GM23338 (cell line): ENCODE data around the gene WFDC13. TPM values are rescaled to one million over a fixed set of nuclear protein-coding genes. Genes with fewer than 3 reads are reported as not detected.

ENCODE experiments used
- ATAC-seq: fragments of 200-7000 bp; cut with Tn5 transposase; 3 replicates; pipeline ENCODE4 v1.9.1; 2020
- DNase-seq: peaks from one replicate; pipeline ENCODE4 v3.0.0-alpha.2; 2015; ENCODE audit warnings: low spot score
- H2AFZ ChIP-seq: fragments of 200-600 bp; sonication (generic); 2 replicates; pipeline ENCODE4 v1.8.0; 2016; ENCODE audit warnings: antibody characterized with exemption, mild to moderate bottlenecking, moderate library complexity
- H3F3A ChIP-seq: fragments of 200-600 bp; sonication (generic); replicated peaks from 2 replicates; pipeline ENCODE4 v1.8.0; 2017; ENCODE audit warnings: antibody characterized with exemption, mixed run types, low read depth
- H3K27ac ChIP-seq: fragments of 200-600 bp; sonication (generic); 2 replicates; pipeline ENCODE4 v1.6.1; 2016; ENCODE audit warnings: low read depth
- H3K27me3 ChIP-seq: fragments of 200-600 bp; sonication (generic); 2 replicates; pipeline ENCODE4 v1.8.0; 2016; ENCODE audit warnings: mild to moderate bottlenecking, mixed run types, moderate library complexity; ENCODE audit not compliant: insufficient read depth
- H3K36me3 ChIP-seq: fragments of 200-600 bp; sonication (generic); 2 replicates; pipeline ENCODE4 v1.8.0; 2016; ENCODE audit warnings: mild to moderate bottlenecking; ENCODE audit not compliant: insufficient read depth
- H3K4me1 ChIP-seq: fragments of 200-600 bp; sonication (generic); 2 replicates; pipeline ENCODE4 v1.8.0; 2016; ENCODE audit warnings: mild to moderate bottlenecking, moderate library complexity; ENCODE audit not compliant: insufficient read depth
- H3K4me2 ChIP-seq: fragments of 200-600 bp; sonication (generic); 2 replicates; pipeline ENCODE4 v1.7.1; 2017; ENCODE audit warnings: mixed run types
- H3K4me3 ChIP-seq: fragments of 200-600 bp; sonication (generic); 2 replicates; pipeline ENCODE4 v1.6.1; 2016; ENCODE audit warnings: mixed run types
- H3K79me2 ChIP-seq: fragments of 200-600 bp; sonication (generic); replicated peaks from 2 replicates; pipeline ENCODE4 v1.8.0; 2017; ENCODE audit warnings: mild to moderate bottlenecking; ENCODE audit not compliant: insufficient read depth
- H3K9me2 ChIP-seq: fragments of 200-600 bp; sonication (generic); 2 replicates; pipeline ENCODE4 v1.8.0; 2017; ENCODE audit not compliant: insufficient read depth
- H4K20me1 ChIP-seq: fragments of 200-600 bp; sonication (generic); replicated peaks from 2 replicates; pipeline ENCODE4 v1.8.0; 2017; ENCODE audit warnings: mild to moderate bottlenecking; ENCODE audit not compliant: insufficient read depth
- H3K27ac Mint-ChIP-seq: 2 replicates; pipeline ENCODE4 v1.8.0; 2020; ENCODE audit warnings: inconsistent platforms, mild to moderate bottlenecking, moderate library complexity, mixed read lengths
- H3K27me3 Mint-ChIP-seq: 3 replicates; pipeline ENCODE4 v1.8.0; 2022; ENCODE audit warnings: low read depth, mild to moderate bottlenecking, moderate library complexity, mixed read lengths, inconsistent platforms; ENCODE audit not compliant: insufficient read depth, poor library complexity
- H3K36me3 Mint-ChIP-seq: 3 replicates; pipeline ENCODE4 v1.8.0; 2021; ENCODE audit warnings: low read depth, mild to moderate bottlenecking, inconsistent platforms, moderate library complexity, mixed read lengths
- H3K4me1 Mint-ChIP-seq: 3 replicates; pipeline ENCODE4 v1.8.0; 2020; ENCODE audit warnings: mild to moderate bottlenecking, inconsistent platforms, mixed read lengths
- H3K4me3 Mint-ChIP-seq: 3 replicates; pipeline ENCODE4 v1.8.0; 2021; ENCODE audit warnings: moderate library complexity, mild to moderate bottlenecking, inconsistent platforms, mixed read lengths
- H3K9me3 Mint-ChIP-seq: 3 replicates; pipeline ENCODE4 v1.8.0; 2020; ENCODE audit warnings: moderate library complexity, mild to moderate bottlenecking, inconsistent platforms, mixed read lengths
- CREB1 ChIP-seq: fragments of 250-450 bp; sonication (Bioruptor Pico); IDR thresholded peaks from 2 replicates; pipeline ENCODE4 v1.5.0; 2020; ENCODE audit warnings: low read depth, mild to moderate bottlenecking, moderate library complexity
- EZH2 ChIP-seq: fragments of 200-600 bp; sonication (generic); IDR thresholded peaks from one replicate; pipeline ENCODE4 v1.8.0; 2017; ENCODE audit warnings: antibody characterized with exemption, mild to moderate bottlenecking, low read depth; ENCODE audit not compliant: unreplicated experiment
- EZH2phosphoT487 ChIP-seq: fragments of 200-600 bp; sonication (generic); IDR thresholded peaks from one replicate; pipeline ENCODE4 v1.8.1; 2018; ENCODE audit warnings: antibody characterized with exemption; ENCODE audit not compliant: unreplicated experiment
- JUNB ChIP-seq: IDR thresholded peaks from one replicate; pipeline ENCODE4 v1.6.1; 2016; ENCODE audit warnings: antibody characterized with exemption; ENCODE audit not compliant: unreplicated experiment
- NANOG ChIP-seq: IDR thresholded peaks from 2 replicates; pipeline ENCODE4 v1.6.1; 2016; ENCODE audit warnings: antibody characterized with exemption, borderline replicate concordance
- POLR2AphosphoS5 ChIP-seq: IDR thresholded peaks from 2 replicates; pipeline ENCODE4 v1.6.1; 2016; ENCODE audit warnings: antibody characterized with exemption, low read depth
- STAT1 ChIP-seq: IDR thresholded peaks from one replicate; pipeline ENCODE4 v1.6.1; 2016; ENCODE audit warnings: antibody characterized with exemption; ENCODE audit not compliant: unreplicated experiment
- ZNF114 ChIP-seq: fragments of 250-450 bp; sonication (Bioruptor Pico); IDR thresholded peaks from 2 replicates; pipeline ENCODE4 v1.5.0; 2020; ENCODE audit warnings: mild to moderate bottlenecking, moderate library complexity
- ZNF331 ChIP-seq: fragments of 250-450 bp; sonication (Bioruptor Pico); IDR thresholded peaks from 2 replicates; pipeline ENCODE4 v1.5.0; 2020; ENCODE audit warnings: low read depth, mild to moderate bottlenecking, moderate library complexity
- polyA plus RNA-seq: library from polyadenylated mRNA; unstranded; fragments of >200 nt; fragmentation: Nextera tagmentation; extraction: Ambion mirVana; gene quantifications from 2 replicates; pipeline ENCODE4 v1.2.1, GENCODE V29; 2016
- total RNA-seq: library from RNA; depleted of rRNA; stranded (reverse); fragments of >200 nt; shearing (Covaris generic); gene quantifications from 2 replicates; pipeline ENCODE4 v1.2.3, GENCODE V29; 2014
- TF ChIP-seq, protein P1 (sequence below): IDR thresholded peaks from one replicate; pipeline ENCODE4 v1.6.1; 2018; ENCODE audit warnings: antibody characterized with exemption; ENCODE audit not compliant: unreplicated experiment
- TF ChIP-seq, protein P2 (sequence below): IDR thresholded peaks from 2 replicates; pipeline ENCODE4 v1.6.1; 2016; ENCODE audit warnings: antibody characterized with exemption
- TF ChIP-seq, protein P3 (sequence below), 2 experiments: fragments of 200-600 bp in 1 of 2; sonication (generic) in 1 of 2; conservative IDR thresholded peaks; 2 replicates each; pipeline versions ENCODE4 v1.5.1 to v1.6.1; 2016 to 2017; ENCODE audit warnings: antibody characterized with exemption in 2 of 2, low read depth in 2 of 2, mild to moderate bottlenecking in 2 of 2, moderate library complexity in 1 of 2
- TF ChIP-seq, protein P4 (sequence below): fragments of 250-450 bp; sonication (Bioruptor Pico); IDR thresholded peaks from 2 replicates; pipeline ENCODE4 v1.5.0; 2020; ENCODE audit warnings: mild to moderate bottlenecking, moderate library complexity

The WFDC13 gene
- total and polyA plus RNA-seq, 2 experiments from 2014 or later: not detected

DNA sequence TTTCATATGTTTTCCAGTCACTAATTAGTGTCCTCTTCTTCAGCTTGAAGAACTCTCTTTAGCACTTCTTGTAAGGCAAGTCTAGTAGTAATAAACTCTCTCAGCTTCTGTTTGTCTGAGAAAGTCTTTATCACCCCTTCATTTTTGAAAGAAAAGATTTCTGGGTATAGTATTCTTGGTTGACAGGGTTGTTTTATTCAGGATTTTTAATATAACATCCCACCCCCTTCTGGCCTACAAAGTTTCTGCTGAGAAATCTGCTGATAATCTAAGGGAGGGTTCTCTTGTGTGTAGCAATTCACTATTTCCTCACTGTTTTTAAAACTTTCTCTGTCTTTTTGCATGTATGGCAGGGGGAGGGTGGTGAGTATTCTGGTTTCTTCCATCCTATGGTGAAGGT is 22.2 kb upstream of the WFDC13 start:
- Histone ChIP-seq H3K27me3 (no peaks in the 10 kb centered on the region), H3K27ac (no peak overlapping the region), H3K4me2 (no peak overlapping the region), H3K4me3 (no peak overlapping the region), H4K20me1 (no peaks in the 10 kb centered on the region), H3F3A (no peaks in the 10 kb centered on the region), H2AFZ (no peak overlapping the region), H3K79me2 (no peaks in the 10 kb centered on the region), H3K36me3 (peaks cover 21% of the 10 kb centered on the region), H3K4me1 (no peaks in the 10 kb centered on the region), H3K9me2 (peaks cover 8% of the 10 kb centered on the region)
- ATAC-seq (no peak), DNase-seq (no peak)
- H3K27me3 Mint-ChIP-seq: peaks cover 13% of the 10 kb centered on the region
- H3K4me1 Mint-ChIP-seq: no peaks in the 10 kb centered on the region
- H3K27ac Mint-ChIP-seq: no peak overlapping the region
- H3K9me3 Mint-ChIP-seq: peaks cover 21% of the 10 kb centered on the region
- H3K36me3 Mint-ChIP-seq: peaks cover 16% of the 10 kb centered on the region; the same call in 2 of the 3 replicates
- no peak overlapping the region for H3K4me3 Mint-ChIP-seq
- TF ChIP-seq, protein P1, sequence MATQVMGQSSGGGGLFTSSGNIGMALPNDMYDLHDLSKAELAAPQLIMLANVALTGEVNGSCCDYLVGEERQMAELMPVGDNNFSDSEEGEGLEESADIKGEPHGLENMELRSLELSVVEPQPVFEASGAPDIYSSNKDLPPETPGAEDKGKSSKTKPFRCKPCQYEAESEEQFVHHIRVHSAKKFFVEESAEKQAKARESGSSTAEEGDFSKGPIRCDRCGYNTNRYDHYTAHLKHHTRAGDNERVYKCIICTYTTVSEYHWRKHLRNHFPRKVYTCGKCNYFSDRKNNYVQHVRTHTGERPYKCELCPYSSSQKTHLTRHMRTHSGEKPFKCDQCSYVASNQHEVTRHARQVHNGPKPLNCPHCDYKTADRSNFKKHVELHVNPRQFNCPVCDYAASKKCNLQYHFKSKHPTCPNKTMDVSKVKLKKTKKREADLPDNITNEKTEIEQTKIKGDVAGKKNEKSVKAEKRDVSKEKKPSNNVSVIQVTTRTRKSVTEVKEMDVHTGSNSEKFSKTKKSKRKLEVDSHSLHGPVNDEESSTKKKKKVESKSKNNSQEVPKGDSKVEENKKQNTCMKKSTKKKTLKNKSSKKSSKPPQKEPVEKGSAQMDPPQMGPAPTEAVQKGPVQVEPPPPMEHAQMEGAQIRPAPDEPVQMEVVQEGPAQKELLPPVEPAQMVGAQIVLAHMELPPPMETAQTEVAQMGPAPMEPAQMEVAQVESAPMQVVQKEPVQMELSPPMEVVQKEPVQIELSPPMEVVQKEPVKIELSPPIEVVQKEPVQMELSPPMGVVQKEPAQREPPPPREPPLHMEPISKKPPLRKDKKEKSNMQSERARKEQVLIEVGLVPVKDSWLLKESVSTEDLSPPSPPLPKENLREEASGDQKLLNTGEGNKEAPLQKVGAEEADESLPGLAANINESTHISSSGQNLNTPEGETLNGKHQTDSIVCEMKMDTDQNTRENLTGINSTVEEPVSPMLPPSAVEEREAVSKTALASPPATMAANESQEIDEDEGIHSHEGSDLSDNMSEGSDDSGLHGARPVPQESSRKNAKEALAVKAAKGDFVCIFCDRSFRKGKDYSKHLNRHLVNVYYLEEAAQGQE: no peak
- no peak for TF ChIP-seq ZNF331
- TF ChIP-seq, protein P2, sequence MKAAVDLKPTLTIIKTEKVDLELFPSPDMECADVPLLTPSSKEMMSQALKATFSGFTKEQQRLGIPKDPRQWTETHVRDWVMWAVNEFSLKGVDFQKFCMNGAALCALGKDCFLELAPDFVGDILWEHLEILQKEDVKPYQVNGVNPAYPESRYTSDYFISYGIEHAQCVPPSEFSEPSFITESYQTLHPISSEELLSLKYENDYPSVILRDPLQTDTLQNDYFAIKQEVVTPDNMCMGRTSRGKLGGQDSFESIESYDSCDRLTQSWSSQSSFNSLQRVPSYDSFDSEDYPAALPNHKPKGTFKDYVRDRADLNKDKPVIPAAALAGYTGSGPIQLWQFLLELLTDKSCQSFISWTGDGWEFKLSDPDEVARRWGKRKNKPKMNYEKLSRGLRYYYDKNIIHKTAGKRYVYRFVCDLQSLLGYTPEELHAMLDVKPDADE: no peak
- TF ChIP-seq CREB1 (CRISPR knock-in tag): no peak
- no peak for TF ChIP-seq JUNB
- no peak for TF ChIP-seq EZH2phosphoT487
- no peak for TF ChIP-seq STAT1
- no peak for TF ChIP-seq POLR2AphosphoS5
- TF ChIP-seq, protein P3, sequence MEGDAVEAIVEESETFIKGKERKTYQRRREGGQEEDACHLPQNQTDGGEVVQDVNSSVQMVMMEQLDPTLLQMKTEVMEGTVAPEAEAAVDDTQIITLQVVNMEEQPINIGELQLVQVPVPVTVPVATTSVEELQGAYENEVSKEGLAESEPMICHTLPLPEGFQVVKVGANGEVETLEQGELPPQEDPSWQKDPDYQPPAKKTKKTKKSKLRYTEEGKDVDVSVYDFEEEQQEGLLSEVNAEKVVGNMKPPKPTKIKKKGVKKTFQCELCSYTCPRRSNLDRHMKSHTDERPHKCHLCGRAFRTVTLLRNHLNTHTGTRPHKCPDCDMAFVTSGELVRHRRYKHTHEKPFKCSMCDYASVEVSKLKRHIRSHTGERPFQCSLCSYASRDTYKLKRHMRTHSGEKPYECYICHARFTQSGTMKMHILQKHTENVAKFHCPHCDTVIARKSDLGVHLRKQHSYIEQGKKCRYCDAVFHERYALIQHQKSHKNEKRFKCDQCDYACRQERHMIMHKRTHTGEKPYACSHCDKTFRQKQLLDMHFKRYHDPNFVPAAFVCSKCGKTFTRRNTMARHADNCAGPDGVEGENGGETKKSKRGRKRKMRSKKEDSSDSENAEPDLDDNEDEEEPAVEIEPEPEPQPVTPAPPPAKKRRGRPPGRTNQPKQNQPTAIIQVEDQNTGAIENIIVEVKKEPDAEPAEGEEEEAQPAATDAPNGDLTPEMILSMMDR (conservative IDR thresholded peaks at IDR 0.05; ENCODE audit: low read depth in 2 of 2): no peak
- TF ChIP-seq NANOG: no peak
- no peak for TF ChIP-seq ZNF114 (CRISPR knock-in tag)
- TF ChIP-seq, protein P4, sequence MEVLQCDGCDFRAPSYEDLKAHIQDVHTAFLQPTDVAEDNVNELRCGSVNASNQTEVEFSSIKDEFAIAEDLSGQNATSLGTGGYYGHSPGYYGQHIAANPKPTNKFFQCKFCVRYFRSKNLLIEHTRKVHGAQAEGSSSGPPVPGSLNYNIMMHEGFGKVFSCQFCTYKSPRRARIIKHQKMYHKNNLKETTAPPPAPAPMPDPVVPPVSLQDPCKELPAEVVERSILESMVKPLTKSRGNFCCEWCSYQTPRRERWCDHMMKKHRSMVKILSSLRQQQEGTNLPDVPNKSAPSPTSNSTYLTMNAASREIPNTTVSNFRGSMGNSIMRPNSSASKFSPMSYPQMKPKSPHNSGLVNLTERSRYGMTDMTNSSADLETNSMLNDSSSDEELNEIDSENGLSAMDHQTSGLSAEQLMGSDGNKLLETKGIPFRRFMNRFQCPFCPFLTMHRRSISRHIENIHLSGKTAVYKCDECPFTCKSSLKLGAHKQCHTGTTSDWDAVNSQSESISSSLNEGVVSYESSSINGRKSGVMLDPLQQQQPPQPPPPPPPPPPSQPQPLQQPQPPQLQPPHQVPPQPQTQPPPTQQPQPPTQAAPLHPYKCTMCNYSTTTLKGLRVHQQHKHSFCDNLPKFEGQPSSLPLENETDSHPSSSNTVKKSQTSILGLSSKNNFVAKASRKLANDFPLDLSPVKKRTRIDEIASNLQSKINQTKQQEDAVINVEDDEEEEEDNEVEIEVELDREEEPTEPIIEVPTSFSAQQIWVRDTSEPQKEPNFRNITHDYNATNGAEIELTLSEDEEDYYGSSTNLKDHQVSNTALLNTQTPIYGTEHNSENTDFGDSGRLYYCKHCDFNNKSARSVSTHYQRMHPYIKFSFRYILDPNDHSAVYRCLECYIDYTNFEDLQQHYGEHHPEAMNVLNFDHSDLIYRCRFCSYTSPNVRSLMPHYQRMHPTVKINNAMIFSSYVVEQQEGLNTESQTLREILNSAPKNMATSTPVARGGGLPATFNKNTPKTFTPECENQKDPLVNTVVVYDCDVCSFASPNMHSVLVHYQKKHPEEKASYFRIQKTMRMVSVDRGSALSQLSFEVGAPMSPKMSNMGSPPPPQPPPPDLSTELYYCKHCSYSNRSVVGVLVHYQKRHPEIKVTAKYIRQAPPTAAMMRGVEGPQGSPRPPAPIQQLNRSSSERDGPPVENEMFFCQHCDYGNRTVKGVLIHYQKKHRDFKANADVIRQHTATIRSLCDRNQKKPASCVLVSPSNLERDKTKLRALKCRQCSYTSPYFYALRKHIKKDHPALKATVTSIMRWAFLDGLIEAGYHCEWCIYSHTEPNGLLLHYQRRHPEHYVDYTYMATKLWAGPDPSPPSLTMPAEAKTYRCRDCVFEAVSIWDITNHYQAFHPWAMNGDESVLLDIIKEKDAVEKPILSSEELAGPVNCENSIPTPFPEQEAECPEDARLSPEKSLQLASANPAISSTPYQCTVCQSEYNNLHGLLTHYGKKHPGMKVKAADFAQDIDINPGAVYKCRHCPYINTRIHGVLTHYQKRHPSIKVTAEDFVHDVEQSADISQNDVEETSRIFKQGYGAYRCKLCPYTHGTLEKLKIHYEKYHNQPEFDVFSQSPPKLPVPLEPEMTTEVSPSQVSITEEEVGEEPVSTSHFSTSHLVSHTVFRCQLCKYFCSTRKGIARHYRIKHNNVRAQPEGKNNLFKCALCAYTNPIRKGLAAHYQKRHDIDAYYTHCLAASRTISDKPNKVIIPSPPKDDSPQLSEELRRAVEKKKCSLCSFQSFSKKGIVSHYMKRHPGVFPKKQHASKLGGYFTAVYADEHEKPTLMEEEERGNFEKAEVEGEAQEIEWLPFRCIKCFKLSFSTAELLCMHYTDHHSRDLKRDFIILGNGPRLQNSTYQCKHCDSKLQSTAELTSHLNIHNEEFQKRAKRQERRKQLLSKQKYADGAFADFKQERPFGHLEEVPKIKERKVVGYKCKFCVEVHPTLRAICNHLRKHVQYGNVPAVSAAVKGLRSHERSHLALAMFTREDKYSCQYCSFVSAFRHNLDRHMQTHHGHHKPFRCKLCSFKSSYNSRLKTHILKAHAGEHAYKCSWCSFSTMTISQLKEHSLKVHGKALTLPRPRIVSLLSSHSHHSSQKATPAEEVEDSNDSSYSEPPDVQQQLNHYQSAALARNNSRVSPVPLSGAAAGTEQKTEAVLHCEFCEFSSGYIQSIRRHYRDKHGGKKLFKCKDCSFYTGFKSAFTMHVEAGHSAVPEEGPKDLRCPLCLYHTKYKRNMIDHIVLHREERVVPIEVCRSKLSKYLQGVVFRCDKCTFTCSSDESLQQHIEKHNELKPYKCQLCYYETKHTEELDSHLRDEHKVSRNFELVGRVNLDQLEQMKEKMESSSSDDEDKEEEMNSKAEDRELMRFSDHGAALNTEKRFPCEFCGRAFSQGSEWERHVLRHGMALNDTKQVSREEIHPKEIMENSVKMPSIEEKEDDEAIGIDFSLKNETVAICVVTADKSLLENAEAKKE: no peak
- TF ChIP-seq EZH2: no peak
